HEK293T (cell line): ENCODE measurements around the gene NXPH4.

Experiments used
- CTCF ChIA-PET: fragments of 350-600 bp; formaldehyde crosslinking; extraction: SDS; loops from one replicate; lab custom pipeline; 2021; ENCODE audit warnings: antibody characterized with exemption, inconsistent platforms; lab: Yijun Ruan, JAX
- POLR2A ChIA-PET: fragments of 350-600 bp; formaldehyde crosslinking; extraction: SDS; loops from one replicate; lab custom pipeline; 2020; ENCODE audit warnings: antibody characterized with exemption, inconsistent platforms; lab: Yijun Ruan, JAX
- DNase-seq: peaks from one replicate; pipeline ENCODE4 v3.0.0; 2012; ENCODE audit warnings: mixed read lengths; ENCODE audit errors: extremely low spot score
- ARNT ChIP-seq: fragments of 450-650 bp; IDR thresholded peaks from 2 replicates; pipeline ENCODE4 v1.6.1; 2017; ENCODE audit warnings: mild to moderate bottlenecking
- BHLHE40 ChIP-seq: fragments of 450-650 bp; IDR thresholded peaks from 2 replicates; pipeline ENCODE4 v1.6.1; 2016; ENCODE audit warnings: mild to moderate bottlenecking, moderate library complexity, borderline replicate concordance
- CTBP1 ChIP-seq: fragments of 450-650 bp; IDR thresholded peaks from 2 replicates; pipeline ENCODE4 v1.6.1; 2016; ENCODE audit warnings: borderline replicate concordance
- ELF4 ChIP-seq: fragments of 450-650 bp; IDR thresholded peaks from 2 replicates; pipeline ENCODE4 v1.6.1; 2017; ENCODE audit warnings: antibody characterized with exemption
- FOXA1 ChIP-seq: fragments of 450-650 bp; IDR thresholded peaks from 2 replicates; pipeline ENCODE4 v1.6.1; 2016; ENCODE audit warnings: mild to moderate bottlenecking
- FOXK2 ChIP-seq: fragments of 450-650 bp; IDR thresholded peaks from 2 replicates; pipeline ENCODE4 v1.6.1; 2016; ENCODE audit warnings: mild to moderate bottlenecking
- FOXM1 ChIP-seq: fragments of 450-650 bp; IDR thresholded peaks from 2 replicates; pipeline ENCODE4 v1.6.1; 2017; ENCODE audit warnings: mild to moderate bottlenecking, borderline replicate concordance
- HDGF ChIP-seq: fragments of 450-650 bp; IDR thresholded peaks from 2 replicates; pipeline ENCODE4 v1.6.1; 2017; ENCODE audit warnings: antibody characterized with exemption, borderline replicate concordance
- L3MBTL2 ChIP-seq: fragments of 450-650 bp; conservative IDR thresholded peaks from 2 replicates; pipeline ENCODE4 v1.6.1; 2016; ENCODE audit warnings: mild to moderate bottlenecking
- LEF1 ChIP-seq: fragments of 450-650 bp; IDR thresholded peaks from 2 replicates; pipeline ENCODE4 v1.6.1; 2017; ENCODE audit warnings: mild to moderate bottlenecking, borderline replicate concordance
- NFRKB ChIP-seq: fragments of 450-650 bp; IDR thresholded peaks from 2 replicates; pipeline ENCODE4 v1.6.1; 2016; ENCODE audit warnings: mild to moderate bottlenecking, moderate library complexity
- SP1 ChIP-seq: fragments of 450-650 bp; IDR thresholded peaks from 2 replicates; pipeline ENCODE4 v1.6.1; 2017
- SUZ12 ChIP-seq: fragments of 450-650 bp; IDR thresholded peaks from 2 replicates; pipeline ENCODE4 v1.6.1; 2016; ENCODE audit warnings: mild to moderate bottlenecking
- TARDBP ChIP-seq: fragments of 450-650 bp; IDR thresholded peaks from 2 replicates; pipeline ENCODE4 v1.6.1; 2016
- ZNF384 ChIP-seq: fragments of 450-650 bp; IDR thresholded peaks from 2 replicates; pipeline ENCODE4 v1.6.1; 2016
- TF ChIP-seq, protein P1 (sequence below): fragments of 450-650 bp; IDR thresholded peaks from 2 replicates; pipeline ENCODE4 v1.6.1; 2016

The NXPH4 gene

DNA sequence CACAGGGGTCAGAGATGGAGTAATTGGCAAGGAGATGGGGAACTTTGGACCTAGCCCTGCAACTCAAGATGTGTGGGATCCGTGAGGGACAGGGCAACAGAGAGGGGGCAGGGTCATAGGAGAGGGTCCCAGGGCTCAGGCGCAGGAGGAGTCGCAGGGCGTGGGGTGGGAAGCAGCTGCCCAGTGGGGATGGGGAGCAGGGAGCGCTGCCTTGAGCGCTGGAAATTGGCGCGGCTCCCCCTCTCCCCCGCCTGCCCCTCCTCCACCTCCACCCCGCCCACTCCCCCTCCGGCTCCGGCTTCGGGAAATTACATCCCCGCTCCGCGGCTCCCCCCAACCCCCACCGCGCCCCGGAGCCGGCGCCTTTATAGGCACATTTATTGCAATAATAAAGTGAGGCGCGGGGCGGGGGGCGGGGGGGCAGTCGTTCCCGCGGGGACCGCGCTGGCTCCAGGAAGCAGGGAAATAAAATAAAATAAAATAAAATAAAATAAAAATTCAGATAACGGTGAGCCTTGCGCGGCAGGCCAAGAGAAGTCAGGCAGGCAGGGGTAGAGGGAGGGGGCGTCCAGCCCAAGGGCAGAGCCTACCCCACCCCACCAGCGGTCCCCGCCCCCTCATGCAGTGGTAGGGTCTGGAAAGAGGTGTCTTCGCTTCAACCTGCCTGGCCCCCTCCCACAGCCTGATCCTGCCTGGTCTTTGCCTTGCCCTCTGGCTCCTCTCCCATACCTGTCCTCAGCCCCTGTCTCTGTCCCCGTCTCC is 3.6 kb downstream of the NXPH4 start:
- DNase-seq: no peak
- TF ChIP-seq LEF1 (no peak), HDGF (no peak), L3MBTL2 (no peak), BHLHE40 (no peak), TARDBP (no peak), ELF4 (no peak), ZNF384 (no peak), CTBP1 (no peak), NFRKB (no peak)
- ChIA-PET CTCF (interaction anchor here (0.7 to 1.1 kb wide), 3 partner anchors 17 to 30 kb away, joined by 3 to 10 read pairs (median 4); a partner anchor contains a TSS), POLR2A (interaction anchor here (0.9 to 7.3 kb wide), 3 partner anchors 11 to 235 kb away, joined by 3 to 87 read pairs (median 6); partner anchors contain the start of genes INHBE and SHMT2)

- DNase-seq: no peak
- POLR2A ChIA-PET: interaction anchor here (1.2 kb wide), 1 partner anchor 9 kb away, joined by 6 read pairs; the partner anchor contains the start of gene SHMT2
- TF ChIP-seq LEF1: no peak
- no peak for TF ChIP-seq ZNF384
- no peak for TF ChIP-seq ELF4
- no peak for TF ChIP-seq HDGF
- TF ChIP-seq SP1: no peak
- TF ChIP-seq SUZ12: no peak
- TF ChIP-seq FOXM1: no peak
- TF ChIP-seq ARNT: no peak
- no peak for TF ChIP-seq BHLHE40
- no peak for TF ChIP-seq L3MBTL2
Observed at GRCh38 chr12:57220770-57221168, 4.2 kb downstream of the NXPH4 start.

GRCh38 chr12:57221169-57221917 is 4.7 kb downstream of the NXPH4 start:
- no peak for DNase-seq
- no peak for TF ChIP-seq L3MBTL2
- TF ChIP-seq HDGF: no peak
- TF ChIP-seq, protein P1, sequence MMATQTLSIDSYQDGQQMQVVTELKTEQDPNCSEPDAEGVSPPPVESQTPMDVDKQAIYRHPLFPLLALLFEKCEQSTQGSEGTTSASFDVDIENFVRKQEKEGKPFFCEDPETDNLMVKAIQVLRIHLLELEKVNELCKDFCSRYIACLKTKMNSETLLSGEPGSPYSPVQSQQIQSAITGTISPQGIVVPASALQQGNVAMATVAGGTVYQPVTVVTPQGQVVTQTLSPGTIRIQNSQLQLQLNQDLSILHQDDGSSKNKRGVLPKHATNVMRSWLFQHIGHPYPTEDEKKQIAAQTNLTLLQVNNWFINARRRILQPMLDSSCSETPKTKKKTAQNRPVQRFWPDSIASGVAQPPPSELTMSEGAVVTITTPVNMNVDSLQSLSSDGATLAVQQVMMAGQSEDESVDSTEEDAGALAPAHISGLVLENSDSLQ: no peak
- TF ChIP-seq ZNF384: no peak
- TF ChIP-seq BHLHE40: no peak
- no peak for TF ChIP-seq ARNT
- no peak for TF ChIP-seq SP1
- no peak for TF ChIP-seq CTBP1
- no peak for TF ChIP-seq SUZ12
- TF ChIP-seq ELF4: no peak
- TF ChIP-seq FOXM1: no peak
- TF ChIP-seq FOXK2: no peak
- TF ChIP-seq TARDBP: no peak
- no peak for TF ChIP-seq FOXA1
- TF ChIP-seq NFRKB: no peak
- no peak for TF ChIP-seq LEF1
- POLR2A ChIA-PET: interaction anchor here (1.2 kb wide), 1 partner anchor 8 kb away, joined by 6 read pairs; the partner anchor contains the start of gene SHMT2
- CTCF ChIA-PET: interaction anchor here (0.5 to 1.0 kb wide), 2 partner anchors 22 to 55 kb away, joined by 3 to 4 read pairs; no protein-coding TSS in a partner anchor

More at GRCh38 chr12:57220770-57221168, 4.2 kb downstream of the NXPH4 start:
- CTCF ChIA-PET: interaction anchor here (0.5 kb wide), 1 partner anchor 56 kb away, joined by 4 read pairs; no protein-coding TSS in a partner anchor

GRCh38 chr12:57222286-57223190 is 5.9 kb downstream of the NXPH4 start:
- ChIA-PET CTCF (interaction anchor here (1.0 to 1.5 kb wide), 3 partner anchors 9 to 21 kb away, joined by 3 to 6 read pairs (median 4); no protein-coding TSS in a partner anchor), POLR2A (interaction anchor here (1.0 to 1.2 kb wide), 2 partner anchors 7 to 11 kb away, joined by 4 to 6 read pairs; partner anchors contain the start of gene SHMT2)
- no peak for DNase-seq
- TF ChIP-seq FOXA1 (no peak), CTBP1 (no peak), HDGF (no peak), FOXK2 (no peak), BHLHE40 (no peak), SP1 (no peak), ARNT (no peak), LEF1 (no peak), NFRKB (no peak), ZNF384 (no peak), L3MBTL2 (no peak), TARDBP (no peak), FOXM1 (no peak), ELF4 (no peak), SUZ12 (no peak)
- TF ChIP-seq, protein P1: no peak
